Natural killer cell (primary cell): ENCODE measurements around the gene PCED1B. TPM values are rescaled to one million over a fixed set of nuclear protein-coding genes. Genes with fewer than 3 reads are reported as not detected.
A peak's percentile ranks its signal among the peaks of the same experiment; 100 is the strongest.

Source experiments
- ATAC-seq, 3 donors: fragments of 150-1000 bp in 2 of 3; fragments of 200-7000 bp in 1 of 3; cut with Tn5 transposase; 1 replicate in 1 of 3; 2 replicates in 2 of 3; pipeline ENCODE4 v1.10.0; 2021; ENCODE audit warnings: mild to moderate bottlenecking in 2 of 3, moderate library complexity in 2 of 3
- DNase-seq, 2 donors: peaks; one replicate each; pipeline versions ENCODE4 v3.0.0 to v3.0.0-alpha.2; 2013 to 2021; ENCODE audit warnings: mixed read lengths in 1 of 2
- H3K27ac ChIP-seq: one replicate; pipeline ENCODE4 v1.5.1; 2013; ENCODE audit warnings: mild to moderate bottlenecking, low read length
- H3K27me3 ChIP-seq: one replicate; pipeline ENCODE4 v1.6.1; 2013; ENCODE audit warnings: low read length; ENCODE audit not compliant: control insufficient read depth, insufficient read depth
- H3K36me3 ChIP-seq: one replicate; pipeline ENCODE4 v1.6.1; 2013; ENCODE audit warnings: low read length; ENCODE audit not compliant: control insufficient read depth, insufficient read depth
- H3K4me1 ChIP-seq: one replicate; pipeline ENCODE4 v1.6.1; 2013; ENCODE audit warnings: low read length; ENCODE audit not compliant: control insufficient read depth, insufficient read depth
- H3K4me3 ChIP-seq: one replicate; pipeline ENCODE4 v1.5.1; 2013; ENCODE audit warnings: low read length
- H3K9me3 ChIP-seq: one replicate; pipeline ENCODE4 v1.6.1; 2013; ENCODE audit warnings: low read length; ENCODE audit not compliant: control insufficient read depth, insufficient read depth
- H3K27ac Mint-ChIP-seq, 2 donors: one replicate each; pipeline ENCODE4 v1.8.0; 2022; ENCODE audit warnings: mild to moderate bottlenecking in 2 of 2, mixed read lengths in 2 of 2, moderate library complexity in 1 of 2
- H3K27me3 Mint-ChIP-seq, 2 donors: one replicate each; pipeline ENCODE4 v1.8.0; 2022; ENCODE audit warnings: low read depth in 2 of 2, mixed read lengths in 2 of 2
- H3K36me3 Mint-ChIP-seq: one replicate; pipeline ENCODE4 v1.8.0; 2022; ENCODE audit warnings: mixed read lengths
- H3K4me1 Mint-ChIP-seq, 2 donors: one replicate each; pipeline ENCODE4 v1.8.0; 2022; ENCODE audit warnings: mixed read lengths in 2 of 2
- H3K4me3 Mint-ChIP-seq: one replicate; pipeline ENCODE4 v1.8.0; 2022; ENCODE audit warnings: mild to moderate bottlenecking, moderate library complexity, mixed read lengths
- H3K9me3 Mint-ChIP-seq, 2 donors: one replicate each; pipeline ENCODE4 v1.8.0; 2022; ENCODE audit warnings: mixed read lengths in 2 of 2
- CTCF ChIP-seq: fragments of 200-600 bp; IDR thresholded peaks from one replicate; pipeline ENCODE4 v1.8.0; 2022; ENCODE audit warnings: antibody characterized with exemption
- WGBS: methylation state at CpG from one replicate; pipeline ENCODE4 v1.1.7; 2013; ENCODE audit warnings: missing lambda C conversion rate; ENCODE audit not compliant: insufficient coverage; 5-methylcytosine and 5-hydroxymethylcytosine counted together
- intact Hi-C: fragments of 100-400 bp; cut with micrococcal nuclease; formaldehyde crosslinking; loops from one replicate; pipeline ENCODE4 v1.14.2; 2022
- total RNA-seq, 4 donors: library from RNA; stranded (reverse); fragments of 120-200 nt in 1 of 4; gene quantifications; one replicate each; pipeline versions ENCODE4 v1.2.3 to v1.2.4, GENCODE V29; 2013 to 2022

PCED1B gene
- total RNA-seq, 3 donors from 2014 or later (not counting 1 experiment from before 2014, with no cell fraction given), result 30.2 to 35.9 (median 33.3) TPM

- no peak for ATAC-seq
- no peak for DNase-seq
- H3K27me3 ChIP-seq, result no peaks in the 10 kb centered on the region
- Mint-ChIP-seq H3K36me3 (no peaks in the 10 kb centered on the region), H3K27ac (no peak overlapping the region), H3K4me3 (no peak overlapping the region), H3K9me3 (no peaks in the 10 kb centered on the region), H3K27me3 (no peaks in the 10 kb centered on the region), H3K4me1 (no peaks in the 10 kb centered on the region)
- TF ChIP-seq CTCF, result no peak
- H3K4me1 ChIP-seq, result no peaks in the 10 kb centered on the region
- no peaks in the 10 kb centered on the region for H3K36me3 ChIP-seq
- H3K27ac ChIP-seq, result no peak overlapping the region
- H3K4me3 ChIP-seq, result no peak overlapping the region
- intact Hi-C loops, result no loop called here
- WGBS, result 86% methylated on average over 1 of the region's 1 CpG
- no peaks in the 10 kb centered on the region for H3K9me3 ChIP-seq
These were observed 45.0 kb downstream of the PCED1B start for GRCh38 chr12:47124451-47124850.

GRCh38 chr12:47126246-47126645, 46.8 kb downstream of the PCED1B start:
- DNase-seq (no peak), ATAC-seq (no peak)
- Mint-ChIP-seq H3K27ac (no peak overlapping the region), H3K4me3 (no peak overlapping the region), H3K27me3 (no peaks in the 10 kb centered on the region), H3K36me3 (no peaks in the 10 kb centered on the region), H3K4me1 (no peaks in the 10 kb centered on the region), H3K9me3 (no peaks in the 10 kb centered on the region)
- H3K27ac ChIP-seq, result no peak overlapping the region
- intact Hi-C loops, result no loop called here
- H3K27me3 ChIP-seq, result no peaks in the 10 kb centered on the region
- no peaks in the 10 kb centered on the region for H3K9me3 ChIP-seq
- no CpG with 5 or more reads among the region's 1 CpG for WGBS
- H3K4me3 ChIP-seq, result no peak overlapping the region
- no peaks in the 10 kb centered on the region for H3K4me1 ChIP-seq
- no peak for TF ChIP-seq CTCF
- no peaks in the 10 kb centered on the region for H3K36me3 ChIP-seq

DNA sequence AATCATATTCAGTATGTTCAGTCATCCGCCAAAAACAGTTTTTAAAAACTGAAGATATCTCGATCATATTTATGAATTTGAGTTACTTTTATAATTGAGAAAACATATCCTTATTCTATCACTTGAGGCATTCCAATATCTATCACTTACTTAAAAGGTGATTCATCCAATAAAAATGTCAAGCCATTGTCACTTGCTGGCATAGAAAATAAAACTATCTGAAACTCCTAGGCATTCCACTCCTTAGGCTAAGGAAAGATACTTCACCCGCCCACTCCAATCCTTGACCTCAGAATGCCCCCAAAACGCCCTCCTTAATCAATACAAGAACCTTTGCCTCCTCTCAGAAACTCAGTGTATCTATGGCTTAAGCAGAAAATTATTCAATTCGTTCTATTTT, 51.6 kb downstream of the PCED1B start:
- H3K4me3 Mint-ChIP-seq, result no peak overlapping the region
- Histone ChIP-seq H3K27me3 (no peaks in the 10 kb centered on the region), H3K27ac (no peak overlapping the region), H3K9me3 (no peaks in the 10 kb centered on the region), H3K36me3 (peaks cover 6% of the 10 kb centered on the region), H3K4me3 (no peak overlapping the region), H3K4me1 (no peaks in the 10 kb centered on the region)
- no peaks in the 10 kb centered on the region for H3K27me3 Mint-ChIP-seq
- no peak for TF ChIP-seq CTCF
- intact Hi-C loops, result no loop called here
- ATAC-seq, result no peak
- no peaks in the 10 kb centered on the region for H3K36me3 Mint-ChIP-seq
- H3K4me1 Mint-ChIP-seq, result peaks cover 0 to 5% of the 10 kb centered on the region in 2 donors
- no peak for DNase-seq
- WGBS, result 92% methylated on average over 3 of the region's 5 CpGs
- H3K27ac Mint-ChIP-seq, result no peak overlapping the region
- no peaks in the 10 kb centered on the region for H3K9me3 Mint-ChIP-seq

DNA sequence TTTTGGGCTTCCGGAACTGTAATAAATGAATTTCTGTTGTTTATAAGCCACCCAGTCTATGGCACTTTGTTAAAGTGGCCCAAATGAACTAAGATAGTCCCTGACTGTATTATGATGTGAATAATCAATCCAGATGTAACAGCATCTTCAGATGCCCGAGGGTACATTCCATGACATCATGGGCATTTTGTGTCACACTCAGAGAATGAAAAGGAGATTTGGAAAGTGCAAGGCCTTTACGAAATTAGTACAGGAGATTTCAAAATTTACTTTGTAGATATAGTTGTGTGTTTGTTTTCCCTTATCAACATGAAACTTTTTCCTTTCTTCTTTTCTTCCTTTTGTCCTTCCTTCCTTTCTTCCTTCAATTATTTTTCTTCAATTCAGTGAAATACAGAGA, 54.6 kb downstream of the PCED1B start:
- Mint-ChIP-seq H3K27me3 (no peaks in the 10 kb centered on the region), H3K4me3 (no peak overlapping the region), H3K36me3 (no peaks in the 10 kb centered on the region), H3K9me3 (no peaks in the 10 kb centered on the region), H3K27ac (peak overlapping the region in 1 of 2 donors; percentile 54), H3K4me1 (peaks cover 0 to 5% of the 10 kb centered on the region in 2 donors)
- ATAC-seq (no peak), DNase-seq (no peak)
- H3K27ac ChIP-seq, result no peak overlapping the region
- no peaks in the 10 kb centered on the region for H3K4me1 ChIP-seq
- WGBS, result 93% methylated on average over 2 of the region's 3 CpGs
- intact Hi-C loops, result no loop called here
- peaks cover 9% of the 10 kb centered on the region for H3K36me3 ChIP-seq
- no peak overlapping the region for H3K4me3 ChIP-seq
- TF ChIP-seq CTCF, result no peak
- H3K27me3 ChIP-seq, result no peaks in the 10 kb centered on the region
- no peaks in the 10 kb centered on the region for H3K9me3 ChIP-seq
